SU-DHL-6 (cell line): Measurements from ENCODE around the gene WDR7.

Source experiments
- H2AFZ ChIP-seq: fragments of 200-600 bp; sonication (generic); 2 replicates; pipeline ENCODE4 v1.6.1; 2014; ENCODE audit warnings: low read depth, mild to moderate bottlenecking, moderate library complexity, mixed read lengths, antibody characterized with exemption, low read length; ENCODE audit not compliant: severe bottlenecking
- H3F3A ChIP-seq: fragments of 200-600 bp; shearing (Covaris generic); 2 replicates; pipeline ENCODE4 v1.6.0; 2016; ENCODE audit warnings: antibody characterized with exemption, mild to moderate bottlenecking; ENCODE audit not compliant: insufficient read depth
- H3K27ac ChIP-seq: fragments of 200-600 bp; sonication (generic); 2 replicates; pipeline ENCODE4 v1.5.1; 2016; ENCODE audit warnings: low read depth, mild to moderate bottlenecking, low read length, moderate library complexity, mixed read lengths
- H3K27me3 ChIP-seq: fragments of 200-600 bp; sonication (generic), shearing (Covaris generic); 2 replicates; pipeline ENCODE4 v1.6.0; 2014; ENCODE audit warnings: mild to moderate bottlenecking, low read length
- H3K36me3 ChIP-seq: fragments of 200-600 bp; sonication (generic); 2 replicates; pipeline ENCODE4 v1.6.1; 2014; ENCODE audit warnings: mild to moderate bottlenecking, low read length, mixed read lengths
- H3K4me2 ChIP-seq: fragments of 300-600, 200-600 bp; shearing (Covaris generic), sonication (generic); 2 replicates; pipeline ENCODE4 v1.6.0; 2014; ENCODE audit warnings: low read length, low read depth, mild to moderate bottlenecking; ENCODE audit not compliant: poor library complexity, severe bottlenecking
- H3K4me3 ChIP-seq: fragments of 200-600 bp; sonication (generic); 2 replicates; pipeline ENCODE4 v1.5.1; 2014; ENCODE audit warnings: antibody characterized with exemption, low read length, mild to moderate bottlenecking, mixed read lengths; ENCODE audit not compliant: insufficient read depth, poor library complexity, severe bottlenecking
- H3K79me2 ChIP-seq: fragments of 200-600 bp; sonication (generic); 2 replicates; pipeline ENCODE4 v1.6.1; 2014; ENCODE audit warnings: mild to moderate bottlenecking, low read length, moderate library complexity; ENCODE audit not compliant: insufficient read depth
- H3K9ac ChIP-seq: fragments of 200-600 bp; sonication (generic); 2 replicates; pipeline ENCODE4 v1.7.0; 2014; ENCODE audit warnings: mild to moderate bottlenecking, low read length
- H3K9me2 ChIP-seq: fragments of 200-600 bp; sonication (generic); replicated peaks from 2 replicates; pipeline ENCODE4 v1.6.1; 2014; ENCODE audit warnings: low read length; ENCODE audit not compliant: insufficient read depth
- H3K9me3 ChIP-seq: fragments of 200-600 bp; sonication (generic); 2 replicates; pipeline ENCODE4 v1.6.1; 2014; ENCODE audit warnings: low read length, mixed read lengths; ENCODE audit not compliant: insufficient read depth
- H4K20me1 ChIP-seq: fragments of 200-600 bp; sonication (generic); 2 replicates; pipeline ENCODE4 v1.6.1; 2014; ENCODE audit warnings: low read depth, mild to moderate bottlenecking, antibody characterized with exemption, low read length, moderate library complexity, mixed read lengths
- CTCF ChIP-seq: fragments of 200-600 bp; sonication (generic); IDR thresholded peaks from one replicate; pipeline ENCODE4 v1.5.1; 2017; ENCODE audit warnings: antibody characterized with exemption, mild to moderate bottlenecking, low read length, moderate library complexity; ENCODE audit not compliant: insufficient read depth, poor library complexity, severe bottlenecking
- EZH2phosphoT487 ChIP-seq: fragments of 200-600 bp; sonication (generic), shearing (Covaris generic); conservative IDR thresholded peaks from 2 replicates; pipeline ENCODE4 v1.6.1; 2018; ENCODE audit warnings: mild to moderate bottlenecking, antibody characterized with exemption, low read length, moderate library complexity, mixed read lengths

The WDR7 gene

GRCh38 chr18:56983275-56983992 lies 332.3 kb downstream of the WDR7 start:
- H3F3A ChIP-seq, result no peaks in the 10 kb centered on the region
- TF ChIP-seq EZH2phosphoT487, result no peak
- TF ChIP-seq CTCF, result no peak
- H3K27ac ChIP-seq, result no peak overlapping the region
- no peak overlapping the region for H3K4me3 ChIP-seq
- no peak overlapping the region for H2AFZ ChIP-seq
- H3K4me2 ChIP-seq, result no peak overlapping the region
- H3K79me2 ChIP-seq, result no peaks in the 10 kb centered on the region
- H3K9me2 ChIP-seq, result no peaks in the 10 kb centered on the region
- H3K9ac ChIP-seq, result no peak overlapping the region
- no peaks in the 10 kb centered on the region for H3K27me3 ChIP-seq
- no peaks in the 10 kb centered on the region for H3K9me3 ChIP-seq
- no peaks in the 10 kb centered on the region for H3K36me3 ChIP-seq
- H4K20me1 ChIP-seq, result 0 out of 2 replicates have a peak, but pooled peaks cover 3% of the 10 kb centered on the region

GRCh38 chr18:56984731-56985130 lies 333.6 kb downstream of the WDR7 start:
- Histone ChIP-seq H3K9me2 (no peaks in the 10 kb centered on the region), H3K79me2 (no peaks in the 10 kb centered on the region), H3K27ac (no peak overlapping the region), H3K36me3 (no peaks in the 10 kb centered on the region), H3K9me3 (no peaks in the 10 kb centered on the region), H3K27me3 (no peaks in the 10 kb centered on the region), H3F3A (no peaks in the 10 kb centered on the region), H3K4me3 (no peak overlapping the region), H4K20me1 (0 out of 2 replicates have a peak, but pooled peaks cover 3% of the 10 kb centered on the region), H3K4me2 (no peak overlapping the region), H2AFZ (no peak overlapping the region), H3K9ac (no peak overlapping the region)
- no peak for TF ChIP-seq CTCF
- TF ChIP-seq EZH2phosphoT487, result no peak

- Histone ChIP-seq H3K4me3 (no peak overlapping the region), H3K9ac (no peak overlapping the region), H3K27ac (no peak overlapping the region), H4K20me1 (0 out of 2 replicates have a peak, but pooled peaks cover 3% of the 10 kb centered on the region), H3K9me2 (no peaks in the 10 kb centered on the region), H3K4me2 (no peak overlapping the region), H3K9me3 (no peaks in the 10 kb centered on the region), H3K36me3 (no peaks in the 10 kb centered on the region), H3F3A (no peaks in the 10 kb centered on the region), H2AFZ (no peak overlapping the region), H3K79me2 (no peaks in the 10 kb centered on the region), H3K27me3 (no peaks in the 10 kb centered on the region)
- TF ChIP-seq CTCF (no peak), EZH2phosphoT487 (no peak)
These were observed 335.7 kb downstream of the WDR7 start for GRCh38 chr18:56986829-56987228.
